GM21619 (cell line): Measurements from ENCODE around the gene SUPT3H.

ENCODE experiments used
- ATAC-seq: cut with Tn5 transposase; IDR thresholded peaks from one replicate; pipeline ENCODE4 v1.9.1; 2021; ENCODE audit not compliant: unreplicated experiment

The SUPT3H gene

GRCh38 chr6:45012687-45013086 lies 365.0 kb downstream of the SUPT3H start:
- no peak for ATAC-seq

GRCh38 chr6:45009576-45009975 lies 368.2 kb downstream of the SUPT3H start:
- no peak for ATAC-seq

GRCh38 chr6:45006893-45007292 lies 370.8 kb downstream of the SUPT3H start:
- ATAC-seq, result no peak

- no peak for ATAC-seq
Measured at GRCh38 chr6:45003961-45004360, 373.8 kb downstream of the SUPT3H start.

- no peak for ATAC-seq
Measured at GRCh38 chr6:45003387-45003786, 374.3 kb downstream of the SUPT3H start.

- ATAC-seq, result no peak
Measured at GRCh38 chr6:45002390-45003105, 375.2 kb downstream of the SUPT3H start.

- peak; percentile 99 for ATAC-seq
Measured at GRCh38 chr6:45001663-45002062, 376.1 kb downstream of the SUPT3H start.

GRCh38 chr6:45000833-45001232 lies 376.9 kb downstream of the SUPT3H start:
- ATAC-seq, result no peak

GRCh38 chr6:44999066-44999465 lies 378.7 kb downstream of the SUPT3H start:
- no peak for ATAC-seq

- no peak for ATAC-seq
Measured at GRCh38 chr6:44995486-44996132, 382.1 kb downstream of the SUPT3H start.

GRCh38 chr6:44989391-44989790 lies 388.3 kb downstream of the SUPT3H start:
- ATAC-seq, result no peak

- ATAC-seq, result no peak
Measured at GRCh38 chr6:44985006-44985405, 392.7 kb downstream of the SUPT3H start.

GRCh38 chr6:44983467-44984365 lies 394.0 kb downstream of the SUPT3H start:
- no peak for ATAC-seq

GRCh38 chr6:44980841-44981240 lies 396.9 kb downstream of the SUPT3H start:
- no peak for ATAC-seq

- ATAC-seq, result no peak
Measured at GRCh38 chr6:44976677-44977641, 400.8 kb downstream of the SUPT3H start.

GRCh38 chr6:44974511-44974910 lies 403.2 kb downstream of the SUPT3H start:
- no peak for ATAC-seq

GRCh38 chr6:44972709-44973108 lies 405.0 kb downstream of the SUPT3H start:
- no peak for ATAC-seq

- ATAC-seq, result no peak
Measured at GRCh38 chr6:44969446-44970185, 408.1 kb downstream of the SUPT3H start.

- ATAC-seq, result no peak
Measured at GRCh38 chr6:44967481-44967880, 410.3 kb downstream of the SUPT3H start.
